ENCODE measurements around the gene COL20A1.
"Not testable (repeated sequence)": the region's sequence is repeated elsewhere in the genome, so short reads cannot be mapped to it uniquely, and the experiment has no call there.

COL20A1 gene

GRCh38 chr20:63322146-63322932 is 29.4 kb downstream of the COL20A1 start:
- DNase-seq: no peak

- DNase-seq: no peak
Observed at GRCh38 chr20:63322933-63323273, 29.9 kb downstream of the COL20A1 start.

GRCh38 chr20:63323357-63323981 is 30.5 kb downstream of the COL20A1 start:
- no peak for DNase-seq

GRCh38 chr20:63325021-63325471 is 32.1 kb downstream of the COL20A1 start:
- no peak for DNase-seq

- no peak for DNase-seq
Observed at GRCh38 chr20:63325554-63326313, 32.7 kb downstream of the COL20A1 start.

- DNase-seq: no peak
Observed at GRCh38 chr20:63326314-63327230, 33.6 kb downstream of the COL20A1 start.

GRCh38 chr20:63327231-63327745 is 34.3 kb downstream of the COL20A1 start:
- DNase-seq: no peak

GRCh38 chr20:63328026-63328700 is 35.2 kb downstream of the COL20A1 start:
- no peak for DNase-seq

- DNase-seq: no peak
Observed at GRCh38 chr20:63328718-63329275, 35.8 kb downstream of the COL20A1 start.

GRCh38 chr20:63329331-63330083 is 36.5 kb downstream of the COL20A1 start:
- no peak for DNase-seq

GRCh38 chr20:63330084-63330760 is 37.2 kb downstream of the COL20A1 start:
- DNase-seq: no peak

GRCh38 chr20:63330940-63331339 is 38.0 kb downstream of the COL20A1 start:
- DNase-seq: no peak

- DNase-seq: no peak
Observed at GRCh38 chr20:63331741-63332400, 38.9 kb downstream of the COL20A1 start.

GRCh38 chr20:63332488-63333240 is 39.7 kb downstream of the COL20A1 start:
- no peak for DNase-seq

- DNase-seq: no peak
Observed at GRCh38 chr20:63333241-63333836, 40.4 kb downstream of the COL20A1 start.

- DNase-seq: no peak
Observed at GRCh38 chr20:63334356-63334755, 41.4 kb downstream of the COL20A1 start.

GRCh38 chr20:63335060-63335459 is 42.1 kb downstream of the COL20A1 start:
- not testable (repeated sequence) for DNase-seq

- DNase-seq: no peak
Observed at GRCh38 chr20:63335711-63336110, 42.7 kb downstream of the COL20A1 start.

Measured in stimulated activated CD4-positive, alpha-beta T cell treated with anti-CD3 and anti-CD28 coated beads, Interleukin-15, amount 100 ng/mL, for 24 hours (primary cell).